SU-DHL-6 (cell line): Measurements from ENCODE around the gene PBRM1.

ENCODE experiments used
- H2AFZ ChIP-seq: fragments of 200-600 bp; sonication (generic); 2 replicates; pipeline ENCODE4 v1.6.1; 2014; ENCODE audit warnings: low read depth, mild to moderate bottlenecking, moderate library complexity, mixed read lengths, antibody characterized with exemption, low read length; ENCODE audit not compliant: severe bottlenecking
- H3F3A ChIP-seq: fragments of 200-600 bp; shearing (Covaris generic); 2 replicates; pipeline ENCODE4 v1.6.0; 2016; ENCODE audit warnings: antibody characterized with exemption, mild to moderate bottlenecking; ENCODE audit not compliant: insufficient read depth
- H3K27ac ChIP-seq: fragments of 200-600 bp; sonication (generic); 2 replicates; pipeline ENCODE4 v1.5.1; 2016; ENCODE audit warnings: low read depth, mild to moderate bottlenecking, low read length, moderate library complexity, mixed read lengths
- H3K27me3 ChIP-seq: fragments of 200-600 bp; sonication (generic), shearing (Covaris generic); 2 replicates; pipeline ENCODE4 v1.6.0; 2014; ENCODE audit warnings: mild to moderate bottlenecking, low read length
- H3K36me3 ChIP-seq: fragments of 200-600 bp; sonication (generic); 2 replicates; pipeline ENCODE4 v1.6.1; 2014; ENCODE audit warnings: mild to moderate bottlenecking, low read length, mixed read lengths
- H3K4me2 ChIP-seq: fragments of 300-600, 200-600 bp; shearing (Covaris generic), sonication (generic); 2 replicates; pipeline ENCODE4 v1.6.0; 2014; ENCODE audit warnings: low read length, low read depth, mild to moderate bottlenecking; ENCODE audit not compliant: poor library complexity, severe bottlenecking
- H3K4me3 ChIP-seq: fragments of 200-600 bp; sonication (generic); 2 replicates; pipeline ENCODE4 v1.5.1; 2014; ENCODE audit warnings: antibody characterized with exemption, low read length, mild to moderate bottlenecking, mixed read lengths; ENCODE audit not compliant: insufficient read depth, poor library complexity, severe bottlenecking
- H3K79me2 ChIP-seq: fragments of 200-600 bp; sonication (generic); 2 replicates; pipeline ENCODE4 v1.6.1; 2014; ENCODE audit warnings: mild to moderate bottlenecking, low read length, moderate library complexity; ENCODE audit not compliant: insufficient read depth
- H3K9ac ChIP-seq: fragments of 200-600 bp; sonication (generic); 2 replicates; pipeline ENCODE4 v1.7.0; 2014; ENCODE audit warnings: mild to moderate bottlenecking, low read length
- H3K9me2 ChIP-seq: fragments of 200-600 bp; sonication (generic); replicated peaks from 2 replicates; pipeline ENCODE4 v1.6.1; 2014; ENCODE audit warnings: low read length; ENCODE audit not compliant: insufficient read depth
- H3K9me3 ChIP-seq: fragments of 200-600 bp; sonication (generic); 2 replicates; pipeline ENCODE4 v1.6.1; 2014; ENCODE audit warnings: low read length, mixed read lengths; ENCODE audit not compliant: insufficient read depth
- H4K20me1 ChIP-seq: fragments of 200-600 bp; sonication (generic); 2 replicates; pipeline ENCODE4 v1.6.1; 2014; ENCODE audit warnings: low read depth, mild to moderate bottlenecking, antibody characterized with exemption, low read length, moderate library complexity, mixed read lengths
- EZH2phosphoT487 ChIP-seq: fragments of 200-600 bp; sonication (generic), shearing (Covaris generic); conservative IDR thresholded peaks from 2 replicates; pipeline ENCODE4 v1.6.1; 2018; ENCODE audit warnings: mild to moderate bottlenecking, antibody characterized with exemption, low read length, moderate library complexity, mixed read lengths
- TF ChIP-seq, protein P1 (sequence below): fragments of 200-600 bp; sonication (generic); IDR thresholded peaks from one replicate; pipeline ENCODE4 v1.5.1; 2017; ENCODE audit warnings: antibody characterized with exemption, mild to moderate bottlenecking, low read length, moderate library complexity; ENCODE audit not compliant: insufficient read depth, poor library complexity, severe bottlenecking

PBRM1 gene

DNA sequence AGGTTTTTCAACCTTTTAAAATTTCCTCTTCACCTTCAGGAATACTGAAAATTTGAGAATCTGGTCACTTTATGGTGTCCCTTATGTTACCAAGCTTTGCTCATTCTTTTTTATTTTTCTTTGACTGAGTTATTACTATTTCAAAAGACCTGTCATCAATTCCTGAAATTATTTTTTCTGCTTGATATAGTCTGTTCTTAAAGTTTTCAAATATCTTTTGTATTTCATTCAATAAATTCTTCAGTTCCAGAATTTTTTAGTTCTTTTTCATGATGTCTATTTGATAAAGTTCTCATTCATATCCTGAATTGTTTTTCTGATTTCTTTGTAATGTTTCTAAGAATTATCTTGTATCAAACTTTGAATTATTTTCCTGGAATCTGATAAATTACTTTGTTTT is 85.5 kb downstream of the PBRM1 start:
- Histone ChIP-seq H3K4me3 (no peak overlapping the region), H2AFZ (no peak overlapping the region), H3K79me2 (0 out of 2 replicates have a peak, but pooled peaks cover 3% of the 10 kb centered on the region), H3K4me2 (no peak overlapping the region), H3K27me3 (no peaks in the 10 kb centered on the region), H3F3A (no peaks in the 10 kb centered on the region), H3K36me3 (peaks cover 46% of the 10 kb centered on the region), H3K9me3 (no peaks in the 10 kb centered on the region), H3K9me2 (no peaks in the 10 kb centered on the region), H4K20me1 (no peaks in the 10 kb centered on the region), H3K9ac (no peak overlapping the region), H3K27ac (no peak overlapping the region)
- TF ChIP-seq, protein P1, sequence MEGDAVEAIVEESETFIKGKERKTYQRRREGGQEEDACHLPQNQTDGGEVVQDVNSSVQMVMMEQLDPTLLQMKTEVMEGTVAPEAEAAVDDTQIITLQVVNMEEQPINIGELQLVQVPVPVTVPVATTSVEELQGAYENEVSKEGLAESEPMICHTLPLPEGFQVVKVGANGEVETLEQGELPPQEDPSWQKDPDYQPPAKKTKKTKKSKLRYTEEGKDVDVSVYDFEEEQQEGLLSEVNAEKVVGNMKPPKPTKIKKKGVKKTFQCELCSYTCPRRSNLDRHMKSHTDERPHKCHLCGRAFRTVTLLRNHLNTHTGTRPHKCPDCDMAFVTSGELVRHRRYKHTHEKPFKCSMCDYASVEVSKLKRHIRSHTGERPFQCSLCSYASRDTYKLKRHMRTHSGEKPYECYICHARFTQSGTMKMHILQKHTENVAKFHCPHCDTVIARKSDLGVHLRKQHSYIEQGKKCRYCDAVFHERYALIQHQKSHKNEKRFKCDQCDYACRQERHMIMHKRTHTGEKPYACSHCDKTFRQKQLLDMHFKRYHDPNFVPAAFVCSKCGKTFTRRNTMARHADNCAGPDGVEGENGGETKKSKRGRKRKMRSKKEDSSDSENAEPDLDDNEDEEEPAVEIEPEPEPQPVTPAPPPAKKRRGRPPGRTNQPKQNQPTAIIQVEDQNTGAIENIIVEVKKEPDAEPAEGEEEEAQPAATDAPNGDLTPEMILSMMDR: no peak
- no peak for TF ChIP-seq EZH2phosphoT487

DNA sequence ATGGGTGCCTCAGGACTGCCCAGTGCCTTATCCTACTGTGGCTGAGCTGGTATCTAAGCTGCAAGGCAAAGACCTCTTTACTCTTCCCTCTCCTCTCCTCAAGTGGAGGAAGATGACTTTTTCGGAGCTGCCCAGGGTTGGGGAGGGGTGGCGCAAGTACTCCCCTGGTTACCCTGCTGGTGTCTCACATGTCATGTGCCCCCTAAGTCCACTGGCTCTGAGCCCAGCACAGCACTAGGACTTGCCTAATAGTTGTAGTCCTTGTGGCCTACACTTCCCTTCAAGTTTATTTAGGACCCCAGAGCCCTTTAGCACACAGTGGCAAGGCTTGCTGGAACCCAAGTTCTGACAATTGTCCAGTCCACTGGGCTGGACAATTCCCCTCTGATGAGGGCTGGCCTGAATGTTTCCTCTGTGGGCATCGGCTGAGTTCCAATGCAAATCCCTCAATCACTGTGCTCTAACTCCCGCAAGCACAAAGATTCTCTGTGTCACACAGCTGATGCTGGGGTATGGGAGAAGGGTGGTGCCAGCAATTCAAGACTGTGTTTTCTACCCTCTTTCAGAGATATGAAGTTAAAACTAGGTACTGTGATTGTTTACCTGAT is 89.0 kb downstream of the PBRM1 start:
- Histone ChIP-seq H3K4me2 (no peak overlapping the region), H3K27me3 (no peaks in the 10 kb centered on the region), H3K79me2 (no peaks in the 10 kb centered on the region), H3K36me3 (peaks cover 28% of the 10 kb centered on the region), H3K9me2 (no peaks in the 10 kb centered on the region), H4K20me1 (no peaks in the 10 kb centered on the region), H2AFZ (no peak overlapping the region), H3K4me3 (no peak overlapping the region), H3K9me3 (no peaks in the 10 kb centered on the region), H3K27ac (no peak overlapping the region), H3K9ac (no peak overlapping the region), H3F3A (no peaks in the 10 kb centered on the region)
- TF ChIP-seq EZH2phosphoT487: no peak
- TF ChIP-seq, protein P1: no peak

DNA sequence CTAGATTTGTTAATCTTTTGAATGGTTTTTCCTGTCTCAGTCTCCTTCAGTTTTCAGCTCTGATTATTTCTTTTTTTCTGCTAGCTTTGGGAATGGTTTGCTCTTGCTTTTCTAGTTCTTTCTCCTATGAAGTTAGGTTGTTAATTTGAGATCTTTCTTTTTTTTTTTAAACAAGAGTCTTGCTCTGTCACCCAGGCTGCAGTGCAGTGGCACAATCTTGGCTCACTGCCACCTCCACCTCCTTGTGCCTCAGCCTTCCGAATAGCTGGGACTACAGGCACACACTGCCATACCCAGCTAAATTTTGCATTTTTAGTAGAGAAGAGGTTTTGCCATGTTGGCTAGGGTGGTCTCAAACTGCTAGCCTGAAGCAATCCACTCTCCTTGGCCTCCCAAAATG is 92.6 kb downstream of the PBRM1 start:
- no peak overlapping the region for H3K9ac ChIP-seq
- H3K9me3 ChIP-seq: no peaks in the 10 kb centered on the region
- TF ChIP-seq, protein P1: no peak
- H3K36me3 ChIP-seq: peaks cover 17% of the 10 kb centered on the region
- H2AFZ ChIP-seq: no peak overlapping the region
- no peaks in the 10 kb centered on the region for H4K20me1 ChIP-seq
- no peaks in the 10 kb centered on the region for H3K79me2 ChIP-seq
- no peaks in the 10 kb centered on the region for H3K9me2 ChIP-seq
- no peak overlapping the region for H3K4me3 ChIP-seq
- no peak overlapping the region for H3K27ac ChIP-seq
- no peak overlapping the region for H3K4me2 ChIP-seq
- H3F3A ChIP-seq: no peaks in the 10 kb centered on the region
- H3K27me3 ChIP-seq: no peaks in the 10 kb centered on the region
